Nephron progenitor cell (in vitro differentiated cells): ENCODE measurements around the gene PYROXD2.

Experiments used
- DNase-seq: peaks from one replicate; pipeline ENCODE4 v3.0.0; 2021
- H3K27ac Mint-ChIP-seq: 2 replicates; pipeline ENCODE4 v1.8.0; 2021; ENCODE audit warnings: mild to moderate bottlenecking, moderate library complexity, mixed read lengths
- H3K27me3 Mint-ChIP-seq: 2 replicates; pipeline ENCODE4 v1.8.0; 2021; ENCODE audit warnings: mild to moderate bottlenecking, low read depth, mixed read lengths; ENCODE audit not compliant: poor library complexity
- H3K36me3 Mint-ChIP-seq: 2 replicates; pipeline ENCODE4 v1.8.0; 2021; ENCODE audit warnings: low read depth, mixed read lengths
- H3K4me1 Mint-ChIP-seq: 2 replicates; pipeline ENCODE4 v1.8.0; 2021; ENCODE audit warnings: mixed read lengths
- H3K4me3 Mint-ChIP-seq: 2 replicates; pipeline ENCODE4 v1.8.0; 2021; ENCODE audit warnings: mild to moderate bottlenecking, moderate library complexity, mixed read lengths
- H3K9me3 Mint-ChIP-seq: 2 replicates; pipeline ENCODE4 v1.8.0; 2021; ENCODE audit warnings: mild to moderate bottlenecking, moderate library complexity, mixed read lengths
- TF ChIP-seq, protein P1 (sequence below): fragments of 200-600 bp; sonication (generic); IDR thresholded peaks from 2 replicates; pipeline ENCODE4 v1.5.0; 2021; ENCODE audit warnings: antibody characterized with exemption

Gene PYROXD2

DNA sequence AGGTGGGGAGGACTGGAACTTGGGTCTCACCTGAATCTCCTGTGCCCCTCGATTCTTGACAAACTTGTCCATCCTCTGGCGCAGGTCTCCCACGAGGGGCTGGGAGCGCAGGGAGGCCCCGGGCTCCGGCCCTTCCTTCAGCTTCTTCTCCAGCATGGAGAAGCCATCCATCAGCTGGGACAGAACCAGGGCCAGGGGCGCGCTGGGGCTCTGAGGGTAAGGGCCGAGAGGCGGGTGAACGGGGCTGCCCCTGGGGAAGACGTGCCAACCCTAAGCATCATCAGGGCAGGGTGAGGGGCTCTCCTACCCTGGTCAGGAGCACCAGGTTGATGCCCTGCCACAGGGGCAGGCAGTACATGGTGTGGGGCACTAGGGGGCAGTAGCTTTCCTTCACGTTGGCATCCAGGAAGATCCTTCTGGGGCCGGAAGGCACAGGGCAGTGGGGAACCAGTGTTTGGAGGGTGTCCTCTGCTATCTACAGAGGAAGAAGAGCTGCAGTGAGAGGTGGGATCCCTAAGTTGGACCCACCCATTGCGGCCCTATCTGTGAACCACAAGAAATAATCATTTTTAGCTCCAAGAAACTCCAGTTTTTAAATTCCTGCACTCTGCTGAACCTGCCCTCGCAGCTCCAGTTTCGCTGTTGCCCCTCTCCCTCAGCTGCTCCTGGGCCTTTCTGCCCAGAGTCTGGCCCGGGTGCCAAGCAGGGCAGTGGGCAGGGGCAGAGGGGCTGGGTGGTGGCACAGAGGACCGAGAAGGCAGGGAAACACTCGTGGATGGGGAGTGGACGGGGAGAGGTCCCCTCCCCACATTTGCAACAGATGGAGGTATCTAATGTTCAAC is 10.8 kb upstream of the PYROXD2 start:
- Mint-ChIP-seq H3K27ac (no peak overlapping the region), H3K9me3 (peaks cover 3% of the 10 kb centered on the region), H3K36me3 (peaks cover 12% of the 10 kb centered on the region), H3K4me1 (peaks cover 5% of the 10 kb centered on the region), H3K27me3 (peaks cover 3% of the 10 kb centered on the region), H3K4me3 (no peak overlapping the region)
- peak; percentile 60 for DNase-seq
- TF ChIP-seq, protein P1, sequence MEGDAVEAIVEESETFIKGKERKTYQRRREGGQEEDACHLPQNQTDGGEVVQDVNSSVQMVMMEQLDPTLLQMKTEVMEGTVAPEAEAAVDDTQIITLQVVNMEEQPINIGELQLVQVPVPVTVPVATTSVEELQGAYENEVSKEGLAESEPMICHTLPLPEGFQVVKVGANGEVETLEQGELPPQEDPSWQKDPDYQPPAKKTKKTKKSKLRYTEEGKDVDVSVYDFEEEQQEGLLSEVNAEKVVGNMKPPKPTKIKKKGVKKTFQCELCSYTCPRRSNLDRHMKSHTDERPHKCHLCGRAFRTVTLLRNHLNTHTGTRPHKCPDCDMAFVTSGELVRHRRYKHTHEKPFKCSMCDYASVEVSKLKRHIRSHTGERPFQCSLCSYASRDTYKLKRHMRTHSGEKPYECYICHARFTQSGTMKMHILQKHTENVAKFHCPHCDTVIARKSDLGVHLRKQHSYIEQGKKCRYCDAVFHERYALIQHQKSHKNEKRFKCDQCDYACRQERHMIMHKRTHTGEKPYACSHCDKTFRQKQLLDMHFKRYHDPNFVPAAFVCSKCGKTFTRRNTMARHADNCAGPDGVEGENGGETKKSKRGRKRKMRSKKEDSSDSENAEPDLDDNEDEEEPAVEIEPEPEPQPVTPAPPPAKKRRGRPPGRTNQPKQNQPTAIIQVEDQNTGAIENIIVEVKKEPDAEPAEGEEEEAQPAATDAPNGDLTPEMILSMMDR = peak; percentile 71

GRCh38 chr10:98424295-98425254 is 9.6 kb upstream of the PYROXD2 start:
- H3K4me3 Mint-ChIP-seq = no peak overlapping the region
- TF ChIP-seq, protein P1 = no peak
- no peaks in the 10 kb centered on the region for H3K9me3 Mint-ChIP-seq
- DNase-seq = no peak
- H3K4me1 Mint-ChIP-seq = peaks cover 12% of the 10 kb centered on the region
- H3K27me3 Mint-ChIP-seq = no peaks in the 10 kb centered on the region
- no peak overlapping the region for H3K27ac Mint-ChIP-seq
- H3K36me3 Mint-ChIP-seq = peaks cover 4% of the 10 kb centered on the region

GRCh38 chr10:98423691-98424120 is 8.7 kb upstream of the PYROXD2 start:
- DNase-seq = peak; percentile 56
- TF ChIP-seq, protein P1 = peak; percentile 49
- Mint-ChIP-seq H3K27ac (no peak overlapping the region), H3K36me3 (peaks cover 4% of the 10 kb centered on the region), H3K4me1 (peaks cover 18% of the 10 kb centered on the region), H3K4me3 (no peak overlapping the region), H3K27me3 (no peaks in the 10 kb centered on the region), H3K9me3 (no peaks in the 10 kb centered on the region)

DNA sequence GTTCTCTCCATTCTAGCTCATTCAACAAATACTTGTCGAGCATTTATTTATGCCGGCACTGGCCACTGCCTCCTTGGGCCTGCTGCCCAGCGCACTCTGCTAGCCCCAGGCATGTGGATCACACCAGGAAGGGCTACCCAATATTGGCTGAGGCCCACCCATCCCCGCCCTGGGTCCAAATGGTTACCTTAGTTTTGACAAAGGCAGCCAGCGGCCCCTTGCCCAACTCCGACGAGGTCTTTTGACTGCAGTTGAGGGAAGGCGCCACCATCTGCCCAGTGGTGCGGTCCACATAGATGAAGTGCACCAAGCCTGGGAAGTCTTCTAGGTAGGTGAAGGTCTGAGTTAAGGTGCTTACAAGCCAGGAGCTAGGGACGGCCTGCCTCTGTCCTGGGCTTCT is 7.2 kb upstream of the PYROXD2 start:
- TF ChIP-seq, protein P1 = no peak
- Mint-ChIP-seq H3K4me1 (peaks cover 18% of the 10 kb centered on the region), H3K36me3 (no peaks in the 10 kb centered on the region), H3K9me3 (no peaks in the 10 kb centered on the region), H3K27ac (no peak overlapping the region), H3K4me3 (no peak overlapping the region), H3K27me3 (no peaks in the 10 kb centered on the region)
- no peak for DNase-seq

DNA sequence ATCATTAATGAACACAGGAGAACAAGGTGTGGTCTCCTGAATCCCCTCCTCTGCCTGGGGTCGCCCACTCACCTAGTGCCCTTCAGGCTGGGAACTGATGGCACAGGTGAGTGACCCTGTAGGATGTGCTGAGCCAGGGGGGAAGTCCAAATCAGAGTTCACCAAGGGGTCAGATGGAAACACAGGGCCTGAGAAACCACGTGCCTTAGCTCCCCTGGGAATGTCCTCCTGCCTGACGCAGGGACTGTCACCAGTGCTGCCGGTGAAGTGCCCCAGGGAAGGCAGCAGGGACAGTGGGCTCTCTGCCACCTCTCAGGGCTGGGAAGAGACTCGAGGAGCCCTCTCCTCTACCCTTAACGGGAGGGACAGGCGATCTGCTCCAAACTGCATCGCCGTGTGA is 5.8 kb upstream of the PYROXD2 start:
- no peaks in the 10 kb centered on the region for H3K9me3 Mint-ChIP-seq
- H3K4me1 Mint-ChIP-seq = peaks cover 21% of the 10 kb centered on the region
- no peak overlapping the region for H3K4me3 Mint-ChIP-seq
- peaks cover 4% of the 10 kb centered on the region for H3K27me3 Mint-ChIP-seq
- TF ChIP-seq, protein P1 = no peak
- DNase-seq = no peak
- peaks cover 5% of the 10 kb centered on the region for H3K36me3 Mint-ChIP-seq
- no peak overlapping the region for H3K27ac Mint-ChIP-seq
